T-helper 17 cell (primary cell): ENCODE results near the gene CNN1. TPM values are rescaled to one million over a fixed set of nuclear protein-coding genes. Genes with fewer than 3 reads are reported as not detected.
A peak's percentile ranks its signal among the peaks of the same experiment; 100 is the strongest.
"Not testable (repeated sequence)": the region's sequence is repeated elsewhere in the genome, so short reads cannot be mapped to it uniquely, and the experiment has no call there.

ENCODE experiments used
- ATAC-seq: fragments of 150-1000 bp; cut with Tn5 transposase; 2 replicates; pipeline ENCODE4 v1.10.0; 2021; ENCODE audit warnings: mild to moderate bottlenecking, moderate library complexity
- DNase-seq, 3 donors: peaks; one replicate each; pipeline versions ENCODE4 v3.0.0 to v3.0.0-alpha.2; 2020 to 2021
- H3K9me3 ChIP-seq: one replicate; pipeline ENCODE4 v1.7.0; 2013; ENCODE audit warnings: low read length, mild to moderate bottlenecking; ENCODE audit not compliant: control insufficient read depth, poor library complexity, severe bottlenecking
- H3K27ac Mint-ChIP-seq: one replicate; pipeline ENCODE4 v1.8.0; 2022; ENCODE audit warnings: mild to moderate bottlenecking, moderate library complexity, mixed read lengths
- H3K27me3 Mint-ChIP-seq: one replicate; pipeline ENCODE4 v1.8.0; 2022; ENCODE audit warnings: mixed read lengths
- H3K36me3 Mint-ChIP-seq: one replicate; pipeline ENCODE4 v1.8.0; 2022; ENCODE audit warnings: low read depth, mixed read lengths
- H3K4me1 Mint-ChIP-seq: one replicate; pipeline ENCODE4 v1.8.0; 2022; ENCODE audit warnings: mild to moderate bottlenecking, mixed read lengths
- H3K4me3 Mint-ChIP-seq: one replicate; pipeline ENCODE4 v1.8.0; 2022; ENCODE audit warnings: mild to moderate bottlenecking, moderate library complexity, mixed read lengths
- total RNA-seq, 4 donors: library from RNA in 2 of 4; stranded (reverse) in 2 of 4; gene quantifications; one replicate each; pipeline ENCODE4 v1.2.3 and lab custom pipeline; 2022 to 2026

Gene CNN1
- total RNA-seq, 2 donors from 2014 or later: 2.6 TPM; not detected in 1

DNA sequence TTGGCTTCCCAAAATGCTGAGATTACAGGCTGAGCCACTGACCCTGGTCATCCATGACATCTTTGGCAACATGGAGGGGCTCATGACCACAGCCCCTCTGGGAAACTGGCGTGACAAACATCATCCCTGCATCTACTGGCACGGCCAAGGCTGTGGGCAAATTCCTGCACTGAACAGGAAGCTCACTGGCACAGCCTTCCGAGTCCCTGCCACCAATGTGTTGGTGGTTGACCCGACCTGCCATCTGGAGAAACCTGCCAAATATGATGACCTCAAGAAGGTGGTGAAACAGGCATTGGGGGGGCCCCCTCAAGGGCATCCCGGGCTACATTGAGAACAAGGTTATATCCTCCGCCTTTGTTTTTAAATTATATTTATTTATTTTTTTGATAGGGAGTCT lies 47.7 kb downstream of the CNN1 start:
- H3K9me3 ChIP-seq: no peaks in the 10 kb centered on the region
- no peaks in the 10 kb centered on the region for H3K27me3 Mint-ChIP-seq
- DNase-seq: no peak
- H3K4me1 Mint-ChIP-seq: peaks cover 7% of the 10 kb centered on the region
- H3K36me3 Mint-ChIP-seq: no peaks in the 10 kb centered on the region
- no peak for ATAC-seq
- H3K27ac Mint-ChIP-seq: no peak overlapping the region
- H3K4me3 Mint-ChIP-seq: no peak overlapping the region

GRCh38 chr19:11587302-11587974 lies 48.8 kb downstream of the CNN1 start:
- Mint-ChIP-seq H3K36me3 (no peaks in the 10 kb centered on the region), H3K27ac (no peak overlapping the region), H3K4me3 (peak overlapping the region; percentile 7)

DNA sequence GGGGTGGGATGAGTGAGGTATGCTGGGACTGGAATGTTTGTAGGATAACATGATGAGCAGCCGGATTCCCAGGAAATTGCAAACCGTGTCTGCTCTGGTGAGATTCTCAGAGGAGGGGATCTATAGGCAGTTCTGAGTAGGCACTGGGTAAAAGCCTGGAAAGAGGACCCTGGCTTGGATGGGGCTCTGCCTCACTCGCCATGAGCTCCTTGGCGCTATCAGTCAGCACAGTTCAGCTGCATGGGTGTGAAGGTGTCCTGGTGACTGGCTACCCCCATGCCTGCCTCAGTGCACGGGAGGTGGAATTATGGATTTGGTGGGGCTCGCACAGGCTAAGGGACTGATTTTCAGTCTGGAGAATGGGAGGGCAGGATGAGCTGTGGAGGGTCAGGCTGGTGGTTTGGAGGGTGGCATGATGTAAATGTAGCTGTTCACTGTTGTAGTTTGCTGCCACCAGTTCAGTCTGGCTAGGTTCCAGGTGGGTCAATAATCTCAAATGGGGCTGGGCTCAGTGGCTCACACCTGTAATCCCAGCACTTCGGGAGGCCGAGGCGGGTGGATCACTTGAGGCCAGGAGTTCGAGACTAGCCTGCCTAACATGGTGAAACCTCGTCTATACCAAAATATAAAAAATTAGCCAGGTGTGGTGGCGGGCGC lies 49.5 kb downstream of the CNN1 start:
- Mint-ChIP-seq H3K27me3 (no peaks in the 10 kb centered on the region), H3K36me3 (no peaks in the 10 kb centered on the region), H3K4me3 (no peak overlapping the region), H3K27ac (no peak overlapping the region), H3K4me1 (peaks cover 3% of the 10 kb centered on the region)
- no peaks in the 10 kb centered on the region for H3K9me3 ChIP-seq
- DNase-seq (no peak), ATAC-seq (no peak)

More at GRCh38 chr19:11587302-11587974, 48.8 kb downstream of the CNN1 start:
- Mint-ChIP-seq H3K27me3 (no peaks in the 10 kb centered on the region), H3K4me1 (peaks cover 3% of the 10 kb centered on the region)
- ATAC-seq: peak; percentile 95
- DNase-seq: peak; percentile 54 to 70 (median 60)
- H3K9me3 ChIP-seq: no peaks in the 10 kb centered on the region

- H3K9me3 ChIP-seq: no peaks in the 10 kb centered on the region
- no peaks in the 10 kb centered on the region for H3K27me3 Mint-ChIP-seq
- H3K36me3 Mint-ChIP-seq: no peaks in the 10 kb centered on the region
- ATAC-seq (no peak), DNase-seq (no peak)
- H3K4me3 Mint-ChIP-seq: no peak overlapping the region
- H3K4me1 Mint-ChIP-seq: peaks cover 7% of the 10 kb centered on the region
- no peak overlapping the region for H3K27ac Mint-ChIP-seq
These were observed 55.4 kb downstream of the CNN1 start for GRCh38 chr19:11594084-11594483.

GRCh38 chr19:11596156-11596555 lies 57.5 kb downstream of the CNN1 start:
- H3K9me3 ChIP-seq: no peaks in the 10 kb centered on the region
- H3K4me3 Mint-ChIP-seq: no peak overlapping the region

GRCh38 chr19:11597202-11598102 lies 58.8 kb downstream of the CNN1 start, which contains the start of gene ZNF627:
ZNF627 (plus strand) TSS chr19:11597483; CDS start chr19:11597628, 145 bp downstream.
- H3K4me3 Mint-ChIP-seq: peak within 1 kb of the TSS; percentile 91
- no peaks in the 10 kb centered on the region for H3K9me3 ChIP-seq
- peak; percentile 89 to 94 (median 92) for DNase-seq
- H3K4me1 Mint-ChIP-seq: peaks cover 12% of the 10 kb centered on the region
- peaks cover under 1% of the 10 kb centered on the region for H3K36me3 Mint-ChIP-seq
- no peaks in the 10 kb centered on the region for H3K27me3 Mint-ChIP-seq
- H3K27ac Mint-ChIP-seq: peak within 1 kb of the TSS; percentile 72
- peak; percentile 99 for ATAC-seq

More at GRCh38 chr19:11596156-11596555, 57.5 kb downstream of the CNN1 start:
- DNase-seq (no peak), ATAC-seq (no peak)
- Mint-ChIP-seq H3K27me3 (no peaks in the 10 kb centered on the region), H3K4me1 (peaks cover 7% of the 10 kb centered on the region), H3K36me3 (no peaks in the 10 kb centered on the region), H3K27ac (peak overlapping the region; percentile 72)

GRCh38 chr19:11598103-11598483 lies 59.4 kb downstream of the CNN1 start:
- H3K27me3 Mint-ChIP-seq: no peaks in the 10 kb centered on the region

DNA sequence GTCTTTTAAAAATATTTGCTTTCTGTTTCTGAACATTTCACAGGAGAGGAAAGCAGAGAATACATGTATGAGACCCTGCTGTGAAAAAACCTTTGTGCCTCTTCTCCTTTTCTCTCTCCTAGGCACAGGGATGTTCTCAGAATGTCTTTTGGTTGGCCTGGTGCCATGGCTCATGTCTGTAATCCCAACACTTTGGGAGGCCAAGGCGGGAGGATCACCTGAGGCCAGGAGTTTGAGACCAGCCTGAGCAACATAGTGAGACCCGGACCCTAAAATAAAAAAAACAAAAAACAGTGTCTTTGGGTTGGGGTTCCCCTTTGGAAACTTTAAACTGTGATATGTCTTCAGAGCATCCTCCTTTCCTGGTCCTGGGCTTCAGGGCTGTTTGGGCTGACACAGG lies 60.1 kb downstream of the CNN1 start:
- Mint-ChIP-seq H3K27me3 (no peaks in the 10 kb centered on the region), H3K4me1 (peaks cover 12% of the 10 kb centered on the region), H3K27ac (peak overlapping the region; percentile 34), H3K4me3 (peak overlapping the region; percentile 91), H3K36me3 (peaks cover 3% of the 10 kb centered on the region)
- no peaks in the 10 kb centered on the region for H3K9me3 ChIP-seq
- ATAC-seq (no peak), DNase-seq (no peak)

More at GRCh38 chr19:11598103-11598483, 59.4 kb downstream of the CNN1 start:
- Mint-ChIP-seq H3K4me1 (peaks cover 12% of the 10 kb centered on the region), H3K4me3 (peak overlapping the region; percentile 91), H3K36me3 (peaks cover 3% of the 10 kb centered on the region), H3K27ac (peak overlapping the region; percentile 72)
- ATAC-seq: no peak
- DNase-seq: no peak
- H3K9me3 ChIP-seq: no peaks in the 10 kb centered on the region

DNA sequence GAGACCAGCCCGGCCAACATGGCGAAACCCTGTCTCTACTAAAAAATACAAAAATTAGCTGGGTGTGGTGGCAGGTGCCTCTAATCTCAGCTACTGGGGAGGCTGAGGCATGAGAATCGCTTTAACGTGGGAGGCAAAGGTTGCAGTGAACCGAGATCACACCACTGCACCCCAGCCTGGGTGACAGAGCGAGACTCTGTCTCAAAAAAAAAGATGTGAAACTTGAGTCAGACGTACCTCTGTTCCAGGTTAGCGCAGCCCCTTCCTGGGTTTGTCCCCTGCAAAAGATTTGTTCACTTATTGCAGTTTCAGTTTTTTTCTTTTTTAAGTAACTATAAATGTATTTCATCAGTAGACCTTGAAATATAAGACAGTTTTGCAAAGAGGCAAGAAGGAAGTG lies 61.1 kb downstream of the CNN1 start:
- not testable (repeated sequence) for H3K36me3 Mint-ChIP-seq, H3K9me3 ChIP-seq, DNase-seq, H3K27me3 Mint-ChIP-seq, ATAC-seq, H3K27ac Mint-ChIP-seq, H3K4me3 Mint-ChIP-seq
- peaks cover 12% of the 10 kb centered on the region for H3K4me1 Mint-ChIP-seq

Other genes with a start within 250 kb of the CNN1 start
- gene TSPAN16, start 242.7 kb upstream of the CNN1 start, total RNA-seq: not detected
- gene RAB3D, start 199.2 kb upstream of the CNN1 start, total RNA-seq: 1 to 10 TPM; 6.7 to 7.7 TPM
- gene TMEM205, start 192.6 kb upstream of the CNN1 start, total RNA-seq: 10 to 100 TPM; 15.3 to 21.9 TPM
- gene CCDC159, start 192.3 kb upstream of the CNN1 start, total RNA-seq: 10 to 100 TPM; 55.8 to 64.1 TPM
- gene PLPPR2, start 183.4 kb upstream of the CNN1 start, total RNA-seq: 1 to 10 TPM; 7.1 to 7.5 TPM
- gene SWSAP1, start 164.2 kb upstream of the CNN1 start, total RNA-seq: 1 to 10 TPM; 2.6 to 2.9 TPM
- 1 to 10 TPM; 7.3 to 9.9 TPM for gene EPOR, start 154.5 kb upstream of the CNN1 start, total RNA-seq
- gene RGL3, start 119.5 kb upstream of the CNN1 start, total RNA-seq: not detected
- not detected for gene ODAD3, start 103.7 kb upstream of the CNN1 start, total RNA-seq
- 100 to 1,000 TPM; 233 to 250 TPM for gene PRKCSH, start 103.2 kb upstream of the CNN1 start, total RNA-seq
- under 1 TPM in 1 of 2 donors, not detected in 1; 0.26 TPM for gene ELAVL3, start 57.8 kb upstream of the CNN1 start, total RNA-seq
- gene ZNF653, start 33.0 kb upstream of the CNN1 start, total RNA-seq: 10 to 100 TPM; 15.3 to 15.6 TPM
- gene ECSIT, start 9.7 kb upstream of the CNN1 start, total RNA-seq: 10 to 100 TPM; 22.6 to 23.9 TPM
- gene ELOF1, start 20.4 kb downstream of the CNN1 start, total RNA-seq: 10 to 100 TPM; 33.9 to 40.6 TPM
- 10 to 100 TPM; 14.6 to 18.2 TPM for gene ACP5, start 38.8 kb downstream of the CNN1 start, total RNA-seq
- 1 to 10 TPM; 4.9 to 6.0 TPM for gene ZNF627, start 58.6 kb downstream of the CNN1 start, total RNA-seq
- 1 to 10 TPM; 1.7 to 2.4 TPM for gene ZNF823, start 200.1 kb downstream of the CNN1 start, total RNA-seq
- gene ZNF441, start 228.1 kb downstream of the CNN1 start, total RNA-seq: 1 to 10 TPM; 3.3 to 4.6 TPM